Inferior parietal cortex (tissue), 1 donor: ENCODE data around the gene MYOM1.

Experiments used
- DNase-seq: peaks from one replicate; pipeline ENCODE4 v3.0.0-alpha.2; 2016; ENCODE audit errors: extremely low spot score

The MYOM1 gene

DNA sequence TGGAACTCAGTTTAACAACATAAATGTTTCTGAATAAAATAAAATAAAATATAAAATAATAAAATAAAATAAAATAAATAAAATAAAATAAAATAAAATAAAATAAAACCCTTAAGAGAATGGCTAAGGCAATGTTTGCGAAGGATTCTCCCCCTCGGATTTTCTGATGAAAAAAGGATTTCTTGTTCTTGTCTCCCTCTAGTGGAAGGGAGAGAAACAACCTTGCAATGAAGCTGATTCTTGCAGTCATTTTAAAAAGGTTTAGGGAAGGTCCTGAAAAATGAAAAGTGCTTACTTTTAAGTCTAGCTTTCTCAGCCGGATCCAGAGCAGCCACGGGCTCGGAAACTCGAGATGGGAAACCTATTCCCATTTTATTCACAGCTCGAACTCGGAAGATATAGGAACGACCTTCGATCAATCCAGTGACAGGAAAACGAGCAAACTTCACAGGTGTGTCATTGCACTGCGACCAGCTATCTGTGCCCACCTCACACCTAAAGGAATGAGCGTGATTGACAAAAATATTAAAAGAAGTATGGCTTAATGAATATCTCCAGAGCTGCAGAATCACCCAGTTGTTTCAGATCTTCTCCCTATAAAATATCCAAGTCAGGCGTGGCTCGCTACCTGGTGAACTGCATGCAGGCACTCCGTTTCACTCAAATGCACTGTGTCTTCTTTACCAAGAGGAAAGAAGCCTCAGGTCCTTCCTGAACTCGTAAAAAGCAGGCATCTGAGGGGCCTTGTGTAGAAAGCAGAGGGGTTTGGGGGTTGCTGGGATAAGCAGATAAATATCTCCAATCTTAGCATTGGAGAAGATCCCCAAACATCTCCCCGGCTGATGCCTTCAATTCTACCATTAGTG is 68.1 kb downstream of the MYOM1 start:
- DNase-seq: peak; percentile 72

DNA sequence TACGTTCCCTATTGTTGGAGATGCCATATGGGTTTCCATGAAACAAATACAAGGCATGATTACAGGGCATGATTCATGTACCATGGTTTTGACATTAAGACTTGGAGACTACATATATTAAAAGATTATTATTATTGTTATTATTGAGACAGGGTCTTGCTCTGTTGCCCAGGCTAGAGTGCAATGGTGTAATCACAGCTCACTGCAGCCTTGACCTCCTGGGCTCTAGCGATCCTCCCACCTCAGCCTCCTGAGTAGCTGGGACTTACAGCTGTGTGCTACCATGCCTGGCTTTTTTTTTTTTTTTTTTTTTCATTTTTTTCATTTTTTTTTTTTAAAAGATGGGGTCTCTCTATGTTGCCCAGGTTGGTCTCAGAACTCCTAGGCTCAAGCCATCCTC is 69.1 kb downstream of the MYOM1 start:
- DNase-seq: no peak

DNA sequence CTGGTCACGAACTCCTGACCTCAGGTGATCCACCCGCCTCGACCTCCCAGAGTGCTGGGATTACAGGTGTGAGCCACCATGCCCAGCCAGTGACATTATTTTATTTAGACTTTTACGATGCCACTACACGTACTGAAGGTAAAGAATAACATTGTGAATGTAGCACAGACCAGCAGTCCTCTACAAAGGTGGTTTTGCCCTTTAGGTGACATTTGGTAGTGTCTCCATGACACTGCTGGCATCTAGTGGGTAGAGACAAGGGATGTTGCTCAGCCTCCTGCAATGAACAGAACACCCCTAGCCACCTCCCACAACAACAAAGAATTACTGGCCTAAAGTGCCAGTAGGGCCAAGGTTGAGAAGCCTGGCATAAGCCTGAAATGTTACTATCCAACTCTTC is 69.5 kb downstream of the MYOM1 start:
- DNase-seq: no peak

DNA sequence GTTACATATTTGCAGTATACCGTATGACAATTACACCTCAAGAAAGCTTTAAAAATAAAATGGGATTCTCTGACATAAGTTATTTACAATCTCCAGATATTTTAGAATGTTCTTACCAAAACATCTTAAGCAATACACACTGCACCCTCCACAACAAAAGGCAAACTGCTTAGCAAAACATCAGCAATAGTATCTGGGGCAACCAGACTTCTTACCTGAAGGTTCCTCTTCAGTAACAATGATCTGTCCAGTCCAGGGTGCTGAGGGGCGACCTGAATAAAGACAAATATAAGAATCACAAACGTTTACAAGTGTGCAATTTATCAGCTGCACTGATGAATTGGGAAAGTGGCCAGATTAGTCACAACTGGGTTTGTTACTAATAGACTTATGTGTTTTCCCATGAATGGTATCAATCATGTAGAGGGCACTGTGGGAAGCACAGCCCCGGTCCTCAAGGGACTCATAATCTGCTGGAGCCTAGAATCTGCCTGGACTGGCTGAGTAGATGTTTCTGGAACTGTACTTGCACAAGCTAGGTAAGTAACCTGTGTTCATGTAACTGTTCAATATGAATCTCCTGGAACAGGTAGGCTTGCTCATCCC is 70.7 kb downstream of the MYOM1 start:
- no peak for DNase-seq

DNA sequence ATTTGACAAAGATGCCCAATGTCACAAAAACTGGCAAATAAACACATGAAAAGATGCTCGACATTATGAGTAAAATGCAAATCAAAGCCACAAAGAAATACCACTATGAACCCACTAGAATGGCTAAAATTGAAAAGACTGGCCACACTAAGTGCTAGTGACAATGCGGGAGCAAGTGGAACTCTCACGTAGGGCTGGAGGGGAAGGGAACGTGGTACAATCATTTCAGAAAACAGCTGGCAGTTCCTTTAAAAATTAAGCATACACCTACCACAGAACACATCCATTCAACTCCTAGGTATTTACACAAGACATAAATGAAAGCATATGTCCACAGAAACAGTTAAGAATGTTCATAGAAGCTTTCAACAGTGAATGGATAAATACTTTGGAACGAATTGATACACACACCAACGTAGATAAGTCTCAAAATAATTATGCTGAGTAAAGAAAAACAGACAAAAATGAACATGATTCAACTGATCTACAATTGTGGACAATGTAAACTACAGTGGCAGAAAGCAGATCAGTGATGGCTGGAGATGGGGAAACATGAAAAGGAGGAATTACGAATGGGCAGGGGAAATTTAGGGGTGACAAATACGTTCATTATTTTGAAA is 71.7 kb downstream of the MYOM1 start:
- DNase-seq: no peak

DNA sequence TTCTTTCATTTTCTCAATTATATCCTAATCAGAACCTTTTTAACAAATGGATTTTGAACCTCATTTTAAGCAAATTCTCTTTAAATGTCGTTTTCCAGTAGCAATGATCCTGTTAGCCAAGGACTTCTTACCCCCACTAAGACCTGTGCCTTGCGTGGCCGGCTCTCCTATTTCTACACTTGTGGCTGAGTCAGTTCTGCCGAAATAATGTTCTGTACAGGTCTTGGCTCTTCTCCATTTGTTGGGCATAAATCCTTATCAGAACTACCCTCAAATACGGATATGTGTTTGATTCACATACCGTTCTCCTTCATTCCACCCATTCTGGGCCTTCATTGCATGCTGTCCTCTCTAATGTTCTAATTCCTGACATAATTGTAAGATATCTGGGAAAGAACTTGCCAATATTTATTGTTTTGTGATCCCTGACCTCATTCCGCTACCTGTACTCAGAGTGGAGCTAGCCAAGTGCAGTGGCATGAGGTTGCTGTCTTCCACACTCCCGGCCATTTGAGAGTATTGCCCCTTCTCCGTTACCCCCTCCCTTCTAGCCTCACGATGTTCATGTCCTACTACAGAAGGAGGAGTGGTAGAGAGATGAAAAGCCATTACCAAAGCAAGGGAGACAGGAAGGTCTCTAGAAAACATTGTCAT is 78.7 kb downstream of the MYOM1 start:
- no peak for DNase-seq

DNA sequence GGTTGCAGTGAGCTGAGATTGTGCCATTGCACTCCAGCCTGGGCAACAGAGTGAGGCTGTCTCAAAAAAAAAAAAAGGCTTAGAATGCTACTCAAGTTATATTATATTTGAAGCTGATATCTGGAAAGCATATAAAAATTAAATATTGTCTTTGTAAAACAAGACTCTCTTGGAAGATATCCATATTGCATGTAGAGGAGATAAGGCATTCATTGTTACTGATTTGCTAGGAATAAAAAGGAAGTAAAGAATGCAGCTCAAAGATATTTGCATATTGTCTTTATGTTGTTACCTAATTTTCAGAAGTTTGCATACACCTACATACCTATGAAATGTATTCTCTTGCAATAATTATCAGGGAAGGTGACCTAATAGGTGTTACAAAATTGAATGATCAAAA is 79.4 kb downstream of the MYOM1 start:
- no peak for DNase-seq

DNA sequence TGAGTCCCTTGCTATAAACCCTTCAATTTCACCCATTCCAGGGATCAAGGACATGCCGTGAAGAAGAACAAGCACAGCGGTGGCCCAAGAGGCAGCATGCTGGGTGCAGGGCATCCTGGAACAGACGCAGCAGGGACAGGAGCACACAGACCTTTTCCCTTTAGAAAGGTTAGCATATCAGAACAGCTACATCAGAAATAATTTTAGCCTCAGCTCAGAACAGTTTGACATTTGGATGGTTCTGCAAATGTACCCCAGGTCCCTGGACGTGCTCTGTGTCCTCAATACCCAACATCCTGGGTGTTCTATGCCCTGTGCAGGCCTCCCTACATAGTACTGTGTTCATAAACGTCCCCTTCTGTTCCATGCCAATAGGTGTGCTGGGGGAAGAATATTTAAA is 80.4 kb downstream of the MYOM1 start:
- no peak for DNase-seq

DNA sequence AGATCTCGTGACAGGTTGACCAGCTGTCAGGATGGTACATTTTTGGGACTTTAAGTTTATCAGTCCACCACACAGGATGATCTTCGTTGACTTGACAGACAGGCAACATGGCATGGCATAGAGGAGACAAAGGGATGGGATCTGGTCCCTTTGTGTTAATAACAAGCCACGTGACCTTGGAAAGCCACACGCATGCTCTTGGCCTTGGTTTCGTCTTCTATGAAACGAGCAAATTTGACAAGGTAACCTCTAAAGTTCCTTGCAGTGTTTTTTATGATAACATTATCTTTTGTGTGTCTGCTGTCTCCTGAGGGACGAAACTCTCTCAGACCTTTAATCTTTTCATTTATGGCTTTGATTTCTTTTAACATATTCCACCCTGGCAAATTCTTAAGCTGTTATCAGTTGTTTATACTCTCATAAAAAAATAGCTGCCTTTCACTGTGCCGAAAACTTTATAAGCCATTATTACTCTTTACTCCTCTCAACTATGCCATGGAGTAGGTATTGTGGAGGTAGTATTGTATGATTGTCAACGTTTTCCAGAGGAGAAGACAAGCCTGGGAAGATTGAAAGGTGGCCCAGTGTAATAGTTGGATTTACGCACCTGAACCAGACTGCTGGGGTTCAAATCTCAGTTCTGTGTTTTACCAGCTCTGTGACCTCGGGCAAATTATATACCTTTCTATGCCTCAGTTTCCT is 81.3 kb downstream of the MYOM1 start:
- DNase-seq: no peak

DNA sequence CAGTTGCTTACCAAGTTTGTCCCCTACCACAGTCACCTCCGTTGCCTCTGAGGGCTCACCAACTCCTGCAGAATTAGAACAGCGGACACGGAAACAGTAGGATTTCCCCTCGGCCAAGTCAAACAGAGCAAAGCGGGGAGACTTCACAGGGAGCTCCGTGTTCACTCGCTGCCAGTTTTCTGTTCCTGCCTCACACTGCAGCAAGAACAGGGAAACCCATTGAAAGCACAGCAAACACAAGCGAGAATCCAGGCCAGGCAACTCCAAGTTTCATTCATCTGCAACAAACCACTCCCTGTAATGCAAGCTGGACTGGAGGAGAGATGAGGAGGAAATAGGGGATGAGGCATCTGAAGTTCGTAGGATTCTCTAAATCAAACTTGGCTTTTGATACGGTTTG is 84.2 kb downstream of the MYOM1 start:
- peak; percentile 11 for DNase-seq

DNA sequence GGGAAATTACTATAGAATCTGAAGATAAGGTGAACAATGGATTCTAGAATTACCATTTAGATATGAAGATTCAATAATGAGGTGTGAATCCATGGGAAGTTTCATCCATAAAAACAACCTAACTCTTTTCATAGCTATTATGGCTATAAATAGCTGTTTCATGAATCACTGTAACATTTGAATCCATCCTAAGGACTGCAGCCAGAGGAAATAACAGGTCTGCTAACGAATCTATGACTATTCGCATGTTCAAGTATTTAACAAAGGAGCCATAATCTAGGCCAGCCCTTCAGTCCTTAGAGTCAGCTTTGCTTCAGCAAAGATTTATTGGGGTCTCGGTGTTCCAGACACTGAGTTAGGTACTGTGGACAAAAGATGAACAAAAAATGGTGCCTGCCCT is 87.1 kb downstream of the MYOM1 start:
- DNase-seq: no peak

DNA sequence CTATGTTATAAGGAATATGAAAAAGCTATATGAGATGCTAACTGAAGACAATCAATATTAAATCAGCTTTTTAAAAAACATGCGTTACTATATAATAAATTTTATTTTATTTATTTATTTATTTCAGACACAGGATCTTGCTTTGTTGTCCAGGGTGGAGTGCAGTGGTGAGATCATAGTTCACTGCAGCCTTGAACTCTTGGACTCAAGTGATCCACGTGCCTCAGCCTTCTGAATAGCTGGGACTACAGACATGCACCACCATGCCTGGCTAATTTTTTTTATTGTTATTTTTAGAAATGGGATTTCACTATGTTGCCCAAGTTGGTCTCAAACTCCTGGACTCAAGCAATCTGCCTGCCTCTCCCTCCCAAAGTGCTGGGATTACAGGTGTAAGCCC is 89.4 kb downstream of the MYOM1 start:
- DNase-seq: no peak

DNA sequence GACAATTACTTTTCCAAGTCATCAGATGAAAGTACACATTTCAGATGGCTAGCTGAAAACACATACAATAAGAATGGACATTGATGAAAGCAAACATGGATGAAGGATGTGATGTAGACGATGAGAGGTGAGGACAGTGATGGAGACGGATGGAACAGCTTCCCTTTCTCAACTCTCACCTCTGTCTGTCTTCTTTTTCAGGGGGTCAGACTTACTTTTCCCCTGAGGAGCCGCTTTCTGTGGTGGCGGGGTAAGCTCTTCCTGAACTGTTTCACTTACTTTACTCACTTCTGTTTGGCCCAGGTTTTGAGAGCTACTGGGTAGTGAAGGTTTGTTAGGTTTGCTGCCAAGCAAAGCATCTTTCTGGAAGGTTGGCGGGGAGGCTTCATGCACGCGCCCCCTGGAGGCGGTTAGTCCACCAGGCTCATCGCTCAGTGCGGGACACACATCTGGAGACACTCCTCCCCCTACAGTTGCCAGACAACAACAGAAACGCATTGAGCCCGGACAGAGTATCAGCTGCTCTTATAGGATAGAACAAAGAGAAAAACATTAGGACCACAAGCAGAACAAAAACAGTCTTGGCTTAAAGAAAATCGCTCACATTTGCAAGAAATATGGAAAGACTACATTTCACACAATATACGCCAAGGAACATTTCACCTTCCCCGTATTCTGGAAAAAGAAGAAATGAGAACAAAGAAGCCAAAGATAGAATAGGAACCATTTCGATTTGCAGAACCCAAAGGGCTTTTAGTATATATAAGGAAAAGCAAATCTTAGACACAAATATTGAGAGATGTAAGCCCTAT is 90.5 kb downstream of the MYOM1 start:
- peak; percentile 84 for DNase-seq

DNA sequence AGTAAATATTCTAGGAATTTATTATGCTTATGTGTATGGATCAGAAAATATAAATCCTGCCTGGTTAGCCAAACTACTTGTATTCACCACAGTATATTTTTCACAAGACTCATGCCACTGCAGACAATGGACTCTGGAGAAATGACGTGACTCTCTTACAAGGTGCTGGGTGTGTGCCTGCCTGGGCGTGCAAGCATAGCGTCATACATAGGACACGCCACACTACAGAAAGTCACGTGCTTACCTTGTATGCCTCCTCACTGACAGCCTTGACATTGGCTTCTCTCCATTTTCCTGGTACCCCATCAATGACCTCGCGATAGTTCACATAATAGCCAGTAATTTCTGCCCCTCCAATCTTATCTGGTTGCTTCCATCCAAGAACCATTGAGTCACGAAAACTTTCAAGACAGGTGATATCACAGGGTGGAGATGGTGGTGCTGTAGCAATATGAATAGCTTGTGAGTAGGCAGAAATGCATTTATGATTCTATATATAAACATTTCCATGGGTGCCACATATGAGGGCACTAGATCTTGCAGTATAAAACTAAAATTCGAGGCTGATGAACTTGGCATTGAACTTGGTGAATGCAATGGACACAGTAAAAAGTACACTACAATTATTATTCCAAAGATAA is 93.2 kb downstream of the MYOM1 start:
- DNase-seq: no peak

DNA sequence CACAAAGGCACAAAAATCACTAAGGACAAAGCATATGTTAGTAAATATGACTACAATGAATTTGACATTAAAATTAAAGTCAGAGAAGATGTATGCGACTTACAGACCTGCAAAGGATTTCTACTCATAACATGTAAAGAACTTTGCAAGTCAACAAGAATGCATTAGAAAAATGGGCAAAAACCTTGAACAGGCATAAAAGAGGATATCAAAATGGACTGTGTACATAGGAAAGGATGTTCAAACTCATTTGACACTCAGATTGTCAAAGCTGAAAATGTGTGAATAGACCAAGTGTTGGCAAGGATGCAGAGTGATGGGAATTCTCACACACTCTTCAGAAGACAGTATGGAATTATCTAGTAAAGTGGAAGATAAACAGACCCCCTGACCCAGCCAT is 94.9 kb downstream of the MYOM1 start:
- DNase-seq: no peak

DNA sequence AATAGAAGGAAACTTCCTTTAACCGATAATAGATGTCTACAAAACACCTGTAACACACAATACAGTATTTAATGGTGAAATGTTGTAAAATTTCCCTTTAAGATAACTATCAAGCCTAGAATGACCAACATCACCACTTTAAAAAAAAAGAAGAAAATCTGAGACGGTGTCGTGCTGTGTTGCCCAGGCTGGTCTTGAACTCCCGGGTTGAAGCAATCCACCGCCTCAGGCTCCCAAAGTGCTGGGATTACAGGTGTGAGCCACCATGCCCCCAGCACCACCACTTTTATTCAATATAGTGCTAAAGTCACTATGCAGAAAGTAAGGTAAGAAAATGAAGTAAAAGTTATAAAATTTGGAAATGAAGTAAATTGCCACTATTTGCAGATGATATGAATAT is 96.9 kb downstream of the MYOM1 start:
- DNase-seq: no peak

DNA sequence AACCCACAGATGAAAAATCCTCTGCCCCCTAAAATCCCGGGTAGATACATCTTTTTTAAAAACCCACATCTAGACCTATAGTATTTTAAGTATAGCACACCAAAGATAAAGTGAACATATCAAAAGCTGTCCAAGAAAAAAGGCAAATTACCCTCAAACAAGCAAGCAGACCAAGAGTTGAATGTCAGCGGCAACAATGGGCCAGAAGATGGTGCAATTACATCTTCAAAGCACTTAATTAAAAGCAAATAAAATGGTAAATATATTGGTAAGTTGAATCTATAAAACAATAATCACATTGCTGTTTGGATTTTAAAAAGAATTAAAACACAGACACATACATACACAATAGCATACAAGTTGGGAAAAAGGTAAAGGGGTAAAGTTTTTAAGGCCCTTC is 98.5 kb downstream of the MYOM1 start:
- no peak for DNase-seq

DNA sequence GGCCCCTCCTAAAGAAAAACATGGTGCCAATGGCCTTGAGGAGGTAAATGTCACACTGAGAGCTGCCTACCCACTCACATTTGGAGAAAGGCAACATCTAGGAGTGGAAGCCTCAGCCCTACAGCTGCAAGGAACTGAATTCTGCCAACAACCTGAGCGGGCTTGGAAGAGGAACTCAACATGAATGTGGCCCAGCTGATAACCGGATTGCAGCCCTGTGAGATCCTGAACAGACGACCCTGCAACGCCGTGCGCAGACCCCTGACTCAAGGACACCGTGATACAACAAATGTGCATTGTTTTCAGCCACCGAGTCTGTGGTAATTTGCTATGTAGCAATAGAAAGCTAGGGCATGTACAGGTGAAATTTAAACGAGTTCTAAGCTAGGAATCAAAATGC is 99.4 kb downstream of the MYOM1 start:
- no peak for DNase-seq

DNA sequence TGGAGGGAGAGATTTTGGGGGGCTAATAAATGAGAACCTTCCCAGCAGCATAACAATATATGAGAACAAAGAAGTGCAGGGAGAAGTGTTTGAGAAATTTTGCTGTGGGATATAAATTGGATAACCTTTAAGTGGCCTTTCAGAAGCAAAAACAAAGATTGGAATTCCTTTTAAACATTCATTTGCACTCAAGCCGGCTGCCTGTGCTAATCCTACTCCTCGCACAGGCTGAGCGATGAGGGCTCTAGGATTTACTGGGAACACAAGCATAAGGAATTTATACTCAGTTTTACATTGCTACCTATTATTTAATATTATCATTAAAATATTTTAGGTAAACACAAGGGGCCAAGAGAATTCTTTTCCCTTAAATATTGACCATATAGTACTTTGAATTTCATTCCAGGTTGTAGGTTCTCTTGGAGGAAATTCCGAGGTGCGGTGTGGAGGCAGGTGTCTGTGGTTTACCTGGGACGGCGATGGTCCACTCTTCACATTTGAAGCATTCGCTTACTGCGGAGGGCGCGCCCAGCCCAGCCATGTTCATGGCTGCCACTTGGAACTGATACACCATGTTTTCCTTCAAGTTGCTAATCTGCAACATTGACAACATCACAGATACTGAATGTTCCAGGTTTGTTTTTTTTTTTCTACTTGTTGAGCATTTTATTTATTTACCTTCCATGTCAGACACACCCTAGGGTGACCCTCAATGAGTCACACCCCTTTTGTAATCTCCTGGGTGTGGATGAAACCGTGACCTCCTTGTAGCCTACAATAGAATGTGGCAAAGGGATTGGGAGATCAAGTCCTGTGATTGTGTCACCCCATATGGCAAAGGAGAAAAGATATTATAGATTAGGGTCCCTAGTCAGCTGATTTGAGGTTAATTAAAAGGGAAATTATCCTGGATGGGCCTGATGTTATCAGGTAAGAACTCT is 100.1 kb downstream of the MYOM1 start:
- no peak for DNase-seq
